PC-3 (cell line): ENCODE data around the gene MRPL41. TPM values are rescaled to one million over a fixed set of nuclear protein-coding genes. Genes with fewer than 3 reads are reported as not detected.

Source experiments
- ATAC-seq: fragments of 200-7000 bp; cut with Tn5 transposase; 2 replicates; pipeline ENCODE4 v1.9.1; 2020; ENCODE audit warnings: mild to moderate bottlenecking, moderate library complexity
- BruUV-seq: library from RNA; stranded (reverse); fragments of 400-500 nt; replicated peaks from 2 replicates; lab custom pipeline; 2021; lab: Mats Ljungman, UMichigan
- CTCF ChIA-PET: fragments of 300-600 bp; sonication (Branson Sonifier 250); formaldehyde crosslinking; loops from one replicate; lab custom pipeline; 2022; ENCODE audit warnings: antibody characterized with exemption; lab: Charles Lee
- POLR2A ChIA-PET: fragments of 300-600 bp; sonication (Branson Sonifier 250); formaldehyde crosslinking; loops from one replicate; lab custom pipeline; 2022; ENCODE audit warnings: antibody characterized with exemption; ENCODE audit not compliant: unreplicated experiment; lab: Charles Lee
- DNase-seq: peaks from one replicate; pipeline ENCODE4 v3.0.0-alpha.2; 2015
- H2AFZ ChIP-seq: fragments of 300-600 bp; sonication (generic); 2 replicates; pipeline ENCODE4 v1.6.0; 2016; ENCODE audit warnings: antibody characterized with exemption, low read length
- H3F3A ChIP-seq: fragments of 300-600 bp; sonication (generic); one replicate; pipeline ENCODE4 v1.6.0; 2017; ENCODE audit warnings: antibody characterized with exemption, low read length, control low read depth, mild to moderate bottlenecking; ENCODE audit not compliant: unreplicated experiment
- H3K27ac ChIP-seq: fragments of 300-600 bp; sonication (generic); 2 replicates; pipeline ENCODE4 v1.5.1; 2016; ENCODE audit warnings: mild to moderate bottlenecking, low read length
- H3K27me3 ChIP-seq: fragments of 300-600 bp; sonication (generic); 2 replicates; pipeline ENCODE4 v1.6.1; 2016; ENCODE audit warnings: low read length, mixed read lengths
- H3K36me3 ChIP-seq: fragments of 300-600 bp; sonication (generic); 2 replicates; pipeline ENCODE4 v1.6.1; 2016; ENCODE audit warnings: low read depth, mixed run types, low read length, mixed read lengths
- H3K4me1 ChIP-seq: fragments of 300-600 bp; sonication (generic); 2 replicates; pipeline ENCODE4 v1.5.1; 2016; ENCODE audit warnings: low read length; ENCODE audit not compliant: insufficient read depth
- H3K4me2 ChIP-seq: fragments of 300-600 bp; sonication (generic); 2 replicates; pipeline ENCODE4 v1.6.0; 2016; ENCODE audit warnings: low read length
- H3K4me3 ChIP-seq: fragments of 300-600 bp; sonication (generic); 2 replicates; pipeline ENCODE4 v1.5.1; 2016; ENCODE audit warnings: mild to moderate bottlenecking, low read length, mixed read lengths
- H3K79me2 ChIP-seq: fragments of 300-600 bp; sonication (generic); 2 replicates; pipeline ENCODE4 v1.6.1; 2017; ENCODE audit warnings: low read length, mixed read lengths
- H3K9ac ChIP-seq: fragments of 300-600 bp; sonication (generic); 2 replicates; pipeline ENCODE4 v1.6.0; 2016; ENCODE audit warnings: mild to moderate bottlenecking, low read length
- H3K9me2 ChIP-seq: fragments of 300-600 bp; sonication (generic); replicated peaks from 2 replicates; pipeline ENCODE4 v1.6.1; 2016; ENCODE audit warnings: mixed run types, low read length, mixed read lengths
- H3K9me3 ChIP-seq: fragments of 300-600 bp; sonication (generic); 2 replicates; pipeline ENCODE4 v1.6.1; 2016; ENCODE audit warnings: low read length, mixed read lengths
- H4K20me1 ChIP-seq: fragments of 300-600 bp; sonication (generic); 2 replicates; pipeline ENCODE4 v1.6.1; 2016; ENCODE audit warnings: low read length, mixed read lengths
- EZH2 ChIP-seq: fragments of 300-600 bp; sonication (generic); IDR thresholded peaks from one replicate; pipeline ENCODE4 v1.6.1; 2017; ENCODE audit warnings: antibody characterized with exemption, mild to moderate bottlenecking, low read length; ENCODE audit not compliant: unreplicated experiment
- EZH2phosphoT487 ChIP-seq: fragments of 300-600 bp; sonication (generic); IDR thresholded peaks from 2 replicates; pipeline ENCODE4 v1.6.1; 2018; ENCODE audit warnings: mild to moderate bottlenecking, antibody characterized with exemption, low read length, borderline replicate concordance
- intact Hi-C: fragments of 100-400 bp; cut with micrococcal nuclease; formaldehyde crosslinking; loops from 2 replicates; pipeline ENCODE4 v1.9.0; 2023
- total RNA-seq: library from RNA; depleted of rRNA; stranded (reverse); fragments of >200 nt; gene quantifications from 2 replicates; pipeline ENCODE4 v1.2.3, GENCODE V29; 2014
- TF ChIP-seq, protein P1 (sequence below): fragments of 300-600 bp; sonication (generic); conservative IDR thresholded peaks from 2 replicates; pipeline ENCODE4 v1.5.1; 2017; ENCODE audit warnings: antibody characterized with exemption, low read depth, mild to moderate bottlenecking, low read length

MRPL41 gene
- total RNA-seq, 1 experiment from 2014 or later = 159 TPM

DNA sequence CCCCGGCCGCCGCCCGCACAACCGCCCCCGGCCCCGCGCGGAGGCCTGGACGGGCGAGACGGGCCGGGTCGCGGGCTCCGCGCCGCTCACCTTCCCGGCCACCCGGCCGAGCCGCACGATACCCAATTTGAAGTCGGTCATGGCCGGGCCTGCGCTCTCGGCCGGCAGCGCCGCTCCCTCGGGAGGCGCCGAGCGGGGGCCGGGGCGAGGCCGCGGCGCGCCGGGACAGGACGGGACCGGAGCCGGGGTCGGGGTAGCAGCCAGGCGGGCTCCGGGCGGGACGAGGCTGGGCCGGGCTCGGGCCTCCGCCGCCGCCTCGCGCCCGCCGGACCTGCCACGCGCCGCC, 38.4 kb downstream of the MRPL41 start:
- 0 out of 2 replicates have a peak, but pooled peaks cover 9% of the 10 kb centered on the region for H3K4me1 ChIP-seq
- DNase-seq (no peak), ATAC-seq (peak; percentile 23)
- ChIA-PET CTCF (interaction anchor here (0.5 to 1.1 kb wide), 3 partner anchors 15 to 519 kb away, joined by 3 to 8 read pairs (median 3); partner anchors contain the start of gene ARRDC1), POLR2A (no interaction called here)
- no peak overlapping the region for H3K4me2 ChIP-seq
- intact Hi-C loops = no loop called here
- H3K9me2 ChIP-seq = no peaks in the 10 kb centered on the region
- no peak overlapping the region; the same call in 1 of the 2 replicates for H3K4me3 ChIP-seq
- no TSS peak for BruUV-seq
- no peak overlapping the region for H3K27ac ChIP-seq
- H2AFZ ChIP-seq = no peak overlapping the region
- TF ChIP-seq, protein P1, sequence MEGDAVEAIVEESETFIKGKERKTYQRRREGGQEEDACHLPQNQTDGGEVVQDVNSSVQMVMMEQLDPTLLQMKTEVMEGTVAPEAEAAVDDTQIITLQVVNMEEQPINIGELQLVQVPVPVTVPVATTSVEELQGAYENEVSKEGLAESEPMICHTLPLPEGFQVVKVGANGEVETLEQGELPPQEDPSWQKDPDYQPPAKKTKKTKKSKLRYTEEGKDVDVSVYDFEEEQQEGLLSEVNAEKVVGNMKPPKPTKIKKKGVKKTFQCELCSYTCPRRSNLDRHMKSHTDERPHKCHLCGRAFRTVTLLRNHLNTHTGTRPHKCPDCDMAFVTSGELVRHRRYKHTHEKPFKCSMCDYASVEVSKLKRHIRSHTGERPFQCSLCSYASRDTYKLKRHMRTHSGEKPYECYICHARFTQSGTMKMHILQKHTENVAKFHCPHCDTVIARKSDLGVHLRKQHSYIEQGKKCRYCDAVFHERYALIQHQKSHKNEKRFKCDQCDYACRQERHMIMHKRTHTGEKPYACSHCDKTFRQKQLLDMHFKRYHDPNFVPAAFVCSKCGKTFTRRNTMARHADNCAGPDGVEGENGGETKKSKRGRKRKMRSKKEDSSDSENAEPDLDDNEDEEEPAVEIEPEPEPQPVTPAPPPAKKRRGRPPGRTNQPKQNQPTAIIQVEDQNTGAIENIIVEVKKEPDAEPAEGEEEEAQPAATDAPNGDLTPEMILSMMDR = no peak
- no peak for TF ChIP-seq EZH2
- 0 out of 2 replicates have a peak, but pooled peaks cover 8% of the 10 kb centered on the region for H4K20me1 ChIP-seq
- H3K9me3 ChIP-seq = no peaks in the 10 kb centered on the region
- peaks cover 21% of the 10 kb centered on the region for H3K79me2 ChIP-seq
- H3K27me3 ChIP-seq = no peaks in the 10 kb centered on the region
- peaks cover 10% of the 10 kb centered on the region; the same call in 1 of the 2 replicates for H3K36me3 ChIP-seq
- no peaks in the 10 kb centered on the region for H3F3A ChIP-seq
- no peak overlapping the region for H3K9ac ChIP-seq

DNA sequence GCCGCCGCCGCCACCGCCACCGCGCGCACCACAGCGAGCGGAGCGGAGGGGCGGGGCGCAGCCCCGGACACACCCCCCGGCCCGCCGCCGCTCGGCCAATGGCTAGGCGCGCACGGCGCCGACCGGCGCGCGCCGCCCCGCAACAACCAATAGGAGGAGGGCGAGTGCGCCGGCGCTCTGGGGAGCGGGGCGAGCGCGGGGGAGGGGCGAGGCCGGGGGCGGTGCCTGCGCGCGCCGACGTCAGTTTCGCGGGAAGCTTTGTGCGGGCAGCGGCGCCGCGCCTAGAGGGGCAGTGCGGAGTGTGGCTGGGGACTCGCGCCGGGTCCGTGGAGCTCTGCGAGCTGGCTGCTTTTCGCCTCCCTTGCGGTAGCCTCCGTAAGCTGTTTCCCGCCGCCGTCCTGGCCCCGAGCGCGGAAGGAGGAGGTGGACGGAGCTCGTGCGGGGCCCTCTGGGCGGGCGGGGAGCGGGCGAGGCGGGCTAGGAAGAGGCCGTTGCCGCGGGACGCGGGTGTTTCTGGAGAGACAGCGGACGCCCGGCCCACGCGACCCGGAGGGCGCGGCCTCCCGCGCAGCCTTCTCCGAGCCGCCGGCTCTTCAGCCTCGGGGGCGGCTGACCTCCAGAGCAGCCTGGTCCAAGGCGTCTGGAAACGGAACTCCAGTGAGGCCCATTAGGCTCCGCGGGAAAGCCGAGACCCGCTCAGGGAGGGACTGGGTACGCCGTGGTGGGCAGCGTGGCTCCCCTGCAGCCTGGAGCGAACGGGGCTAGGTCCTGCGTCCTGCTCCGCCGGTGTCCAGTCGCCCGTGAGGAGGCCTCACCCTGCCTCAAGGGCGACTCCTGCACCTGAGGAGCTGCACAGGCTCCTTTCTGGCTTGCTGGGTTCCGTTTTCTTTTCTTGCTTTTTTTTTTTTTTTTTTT, 39.0 kb downstream of the MRPL41 start, which contains the start of gene ZMYND19:
ZMYND19 (minus strand) TSS at position 44 of the 915 bp plus-strand sequence. CDS start 249 bp downstream, outside the sequence.
- peaks cover 10% of the 10 kb centered on the region; the same call in 1 of the 2 replicates for H3K36me3 ChIP-seq
- H3K9me2 ChIP-seq = no peaks in the 10 kb centered on the region
- no peaks in the 10 kb centered on the region for H3F3A ChIP-seq
- no peaks in the 10 kb centered on the region for H3K27me3 ChIP-seq
- CTCF ChIA-PET = interaction anchor here (0.5 to 1.1 kb wide), 4 partner anchors 15 to 520 kb away, joined by 3 to 8 read pairs (median 3); partner anchors contain the start of genes ARRDC1 and PNPLA7
- BruUV-seq = no TSS peak
- intact Hi-C loops = no loop called here
- peak within 1 kb of the TSS; percentile 83 for H3K9ac ChIP-seq
- POLR2A ChIA-PET = interaction anchor here (0.6 kb wide), 1 partner anchor 28 kb away, joined by 14 read pairs; the partner anchor contains the start of gene EHMT1
- H4K20me1 ChIP-seq = 0 out of 2 replicates have a peak, but pooled peaks cover 8% of the 10 kb centered on the region
- H3K4me1 ChIP-seq = 0 out of 2 replicates have a peak, but pooled peaks cover 9% of the 10 kb centered on the region
- ATAC-seq = peak; percentile 94
- peak within 1 kb of the TSS; percentile 89 for H3K4me3 ChIP-seq
- peak; percentile 86 for DNase-seq
- no peak for TF ChIP-seq EZH2phosphoT487
- TF ChIP-seq, protein P1 = no peak
- TF ChIP-seq EZH2 = no peak
- H3K9me3 ChIP-seq = no peaks in the 10 kb centered on the region
- H3K79me2 ChIP-seq = peaks cover 21% of the 10 kb centered on the region
- H3K4me2 ChIP-seq = peak within 1 kb of the TSS; percentile 97
- H2AFZ ChIP-seq = peak within 1 kb of the TSS; percentile 78
- no peak within 1 kb of the TSS for H3K27ac ChIP-seq
